HG03103 (cell line): ENCODE measurements around the gene VIPR2.
"Not testable (repeated sequence)": the region's sequence is repeated elsewhere in the genome, so short reads cannot be mapped to it uniquely, and the experiment has no call there.

Experiments
- ATAC-seq: cut with Tn5 transposase; IDR thresholded peaks from one replicate; pipeline ENCODE4 v1.9.1; 2021; ENCODE audit warnings: low read depth; ENCODE audit not compliant: unreplicated experiment

VIPR2 gene

DNA sequence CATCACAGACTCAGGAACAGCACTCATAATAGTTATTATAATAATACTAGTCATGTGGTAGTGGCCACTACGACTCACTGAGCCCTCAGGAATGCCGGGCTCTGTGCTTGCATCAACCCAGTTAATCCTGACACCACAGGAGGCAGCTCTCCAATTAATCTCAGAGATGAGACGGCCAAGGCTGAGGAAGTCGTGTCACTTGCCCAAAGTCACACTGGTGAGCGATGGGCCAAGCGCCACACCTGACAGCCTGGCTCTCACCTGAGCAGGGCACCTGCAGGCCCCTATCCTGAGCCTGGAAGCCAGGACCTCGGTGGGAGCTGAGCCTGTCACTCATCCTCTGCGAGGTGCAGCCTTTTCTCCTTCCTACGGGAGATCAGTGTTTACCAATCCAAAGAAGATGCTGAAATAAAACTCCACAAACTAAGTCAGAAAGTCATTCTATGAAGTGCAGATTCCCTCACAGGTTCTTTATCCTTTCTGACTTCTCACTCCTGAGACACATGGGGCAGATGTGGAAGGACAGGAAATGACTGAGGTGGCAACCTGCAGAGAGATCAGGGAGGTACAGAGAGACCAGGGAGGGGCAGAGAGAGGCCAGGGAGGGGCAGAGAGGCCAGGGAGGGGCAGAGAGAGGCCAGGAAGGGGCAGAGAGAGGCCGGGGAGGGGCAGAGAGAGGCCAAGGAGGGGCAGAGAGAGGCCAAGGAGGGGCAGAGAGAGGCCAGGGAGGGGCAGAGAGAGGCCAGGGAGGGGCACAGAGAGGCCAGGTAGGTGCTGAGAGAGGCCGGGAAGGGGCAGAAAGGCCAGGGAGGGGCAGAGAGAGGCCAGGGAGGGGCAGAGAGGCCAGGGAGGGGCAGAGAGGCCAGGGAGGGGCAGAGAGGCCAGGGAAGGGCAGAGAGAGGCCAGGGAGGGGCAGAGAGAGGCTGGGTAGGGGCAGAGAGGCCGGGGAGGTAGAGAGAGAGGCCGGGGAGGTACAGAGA is 38.5 kb downstream of the VIPR2 start:
- ATAC-seq: no peak

DNA sequence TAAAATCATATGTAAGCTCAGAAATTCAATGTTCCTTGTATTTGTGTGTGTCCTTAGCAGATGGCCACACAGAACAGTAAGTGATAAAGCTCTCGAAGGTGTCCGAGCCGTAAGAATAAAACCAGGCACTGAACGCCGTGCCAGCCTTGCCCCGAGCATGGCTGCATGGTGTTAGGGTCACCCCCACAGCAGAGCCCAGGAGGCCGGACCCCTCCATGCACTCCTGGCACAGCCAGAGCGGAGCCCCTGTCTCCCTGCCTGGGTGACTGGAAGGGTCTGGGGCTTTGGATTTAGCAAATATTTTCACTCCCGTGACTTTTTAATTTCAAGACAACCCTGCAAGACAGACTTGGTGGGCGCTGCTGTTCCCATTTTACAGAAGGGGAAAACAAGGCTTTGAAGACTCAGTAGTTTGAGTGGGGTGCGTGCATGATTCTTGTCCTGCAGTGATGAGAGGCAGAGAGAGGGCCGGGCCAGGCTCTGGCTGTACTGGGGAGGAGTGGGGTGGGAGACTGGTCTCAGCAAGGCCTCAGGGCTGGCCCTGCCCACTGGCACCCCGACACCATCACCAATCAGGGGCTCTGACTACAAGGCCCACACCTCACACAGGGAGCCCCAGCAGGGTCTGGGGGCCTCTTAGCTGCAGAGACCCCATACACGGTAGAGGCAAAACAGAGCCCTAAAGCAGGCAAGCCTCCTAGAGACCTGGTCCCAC is 39.4 kb downstream of the VIPR2 start:
- ATAC-seq: no peak

DNA sequence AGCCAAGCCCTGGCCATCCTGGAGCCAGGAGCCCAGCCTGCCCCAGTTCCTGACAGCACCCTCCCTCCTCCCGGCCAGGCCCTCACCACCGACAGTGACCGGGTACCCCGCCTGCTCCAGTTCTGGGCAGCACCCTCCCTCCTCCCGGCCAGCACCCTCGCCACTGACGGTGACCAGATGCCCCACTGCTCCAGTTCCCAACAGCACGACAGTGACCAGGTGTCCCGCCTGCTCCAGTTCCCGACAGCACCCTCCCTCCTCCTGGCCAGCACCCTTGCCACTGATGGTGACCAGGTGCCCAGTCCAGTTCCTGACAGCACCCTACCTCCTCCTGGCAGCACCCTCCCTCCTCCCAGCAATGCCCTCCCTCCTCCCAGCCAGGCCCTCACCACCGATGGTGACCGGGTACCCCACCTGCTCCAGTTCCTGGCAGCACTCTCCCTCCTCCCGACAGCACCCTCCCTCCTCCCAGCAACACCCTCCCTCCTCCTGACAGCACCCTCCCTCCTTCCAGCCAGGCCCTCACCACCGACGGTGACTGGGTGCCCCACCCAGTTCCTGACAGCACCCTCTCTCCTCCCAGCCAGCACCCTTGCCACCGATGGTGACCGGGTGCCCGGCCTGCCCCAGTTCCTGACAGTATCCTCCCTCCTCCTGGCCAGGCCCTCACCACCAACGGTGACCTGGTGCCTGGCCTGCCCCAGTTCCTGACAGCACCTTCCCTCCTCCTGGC is 40.3 kb downstream of the VIPR2 start:
- no peak for ATAC-seq

DNA sequence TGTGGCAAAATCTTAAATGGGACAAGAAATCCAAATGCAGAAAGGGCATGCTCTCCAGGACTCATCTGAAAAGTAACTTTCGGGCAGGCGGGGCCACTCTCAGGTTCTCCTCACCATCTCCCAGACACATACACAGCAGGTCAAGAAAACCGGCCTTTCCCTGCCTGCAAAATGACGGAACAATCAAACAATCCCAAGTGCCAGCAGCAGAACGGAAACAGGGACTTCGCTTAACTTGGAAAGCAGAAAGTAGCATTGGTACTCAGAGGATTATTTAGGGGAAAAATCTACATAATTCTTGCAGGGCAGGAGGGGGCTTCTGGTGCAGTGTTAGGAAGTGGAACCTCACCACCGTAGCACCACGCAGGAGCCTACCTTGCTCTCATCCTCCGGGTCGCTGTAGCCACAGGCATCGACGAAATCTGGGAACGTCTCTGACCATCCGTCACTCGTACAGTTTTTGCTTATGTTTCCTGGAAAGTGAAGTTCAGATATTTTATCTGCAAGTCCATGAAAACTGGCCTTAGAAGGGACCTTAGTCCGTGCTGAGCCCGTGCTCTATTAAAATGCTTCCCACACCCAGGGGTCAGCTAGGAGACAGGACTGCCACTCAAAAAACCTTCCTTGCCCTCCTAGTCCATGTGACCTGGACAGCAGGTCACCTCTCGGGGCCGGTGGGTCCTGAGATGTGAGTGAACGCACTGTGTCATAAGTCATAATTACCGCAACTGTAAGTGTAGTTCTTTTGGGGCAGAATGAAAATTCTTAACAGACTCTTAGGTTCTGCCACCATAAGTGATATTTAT is 41.1 kb downstream of the VIPR2 start:
- no peak for ATAC-seq

DNA sequence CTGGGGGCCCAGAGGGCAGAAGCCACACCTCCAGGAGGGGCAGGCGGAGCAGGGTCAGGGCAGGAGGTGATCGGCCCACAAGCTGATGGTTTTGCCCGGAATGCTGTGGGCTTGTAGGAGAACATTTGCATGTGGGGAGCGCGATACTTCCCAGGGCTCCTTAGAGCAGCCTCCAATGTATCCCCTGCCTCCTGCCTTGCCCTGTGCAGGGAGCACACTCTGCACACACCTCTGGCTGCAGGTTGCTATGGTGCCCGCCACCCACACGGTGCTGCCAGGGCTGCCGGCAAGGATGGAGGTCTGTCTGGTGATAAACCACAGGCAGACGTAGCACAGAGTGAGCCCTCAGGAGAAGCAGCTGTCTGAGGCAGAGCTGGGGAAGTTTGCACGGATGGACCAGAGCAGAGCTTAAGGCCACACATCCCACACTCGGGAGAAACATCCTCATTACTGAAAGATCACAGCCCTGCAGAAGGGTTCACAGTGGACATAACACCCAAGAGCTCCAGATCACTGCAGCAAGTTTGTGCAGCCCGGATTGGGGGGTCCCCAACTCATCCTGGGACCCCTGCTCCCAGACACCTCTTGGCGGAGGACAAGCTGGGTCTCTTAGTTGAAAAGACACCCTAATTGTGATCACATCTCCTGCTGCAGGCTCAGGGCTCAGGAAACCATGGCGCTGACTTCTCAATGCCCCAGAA is 41.8 kb downstream of the VIPR2 start:
- ATAC-seq: no peak

DNA sequence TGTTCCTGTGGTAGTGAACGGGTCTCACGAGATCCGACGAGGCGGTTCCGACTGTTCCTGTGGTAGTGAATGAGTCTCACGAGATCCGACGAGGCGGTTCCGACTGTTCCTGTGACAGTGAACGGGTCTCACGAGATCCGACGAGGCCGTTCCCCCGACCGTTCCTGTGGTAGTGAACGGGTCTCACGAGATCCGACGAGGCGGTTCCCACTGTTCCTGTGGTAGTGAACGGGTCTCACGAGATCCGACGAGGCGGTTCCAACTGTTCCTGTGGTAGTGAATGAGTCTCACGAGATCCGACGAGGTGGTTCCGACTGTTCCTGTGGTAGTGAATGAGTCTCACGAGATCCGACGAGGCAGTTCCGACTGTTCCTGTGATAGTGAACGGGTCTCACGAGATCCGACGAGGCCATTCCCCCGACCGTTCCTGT is 43.0 kb downstream of the VIPR2 start:
- not testable (repeated sequence) for ATAC-seq

DNA sequence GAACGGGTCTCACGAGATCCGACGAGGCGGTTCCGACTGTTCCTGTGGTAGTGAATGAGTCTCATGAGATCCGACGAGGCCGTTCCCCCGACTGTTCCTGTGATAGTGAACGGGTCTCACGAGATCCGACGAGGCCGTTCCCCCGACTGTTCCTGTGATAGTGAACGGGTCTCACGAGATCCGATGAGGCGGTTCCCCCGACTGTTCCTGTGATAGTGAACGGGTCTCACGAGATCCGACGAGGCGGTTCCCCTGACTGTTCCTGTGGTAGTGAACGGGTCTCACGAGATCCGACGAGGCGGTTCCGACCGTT is 43.6 kb downstream of the VIPR2 start:
- not testable (repeated sequence) for ATAC-seq

DNA sequence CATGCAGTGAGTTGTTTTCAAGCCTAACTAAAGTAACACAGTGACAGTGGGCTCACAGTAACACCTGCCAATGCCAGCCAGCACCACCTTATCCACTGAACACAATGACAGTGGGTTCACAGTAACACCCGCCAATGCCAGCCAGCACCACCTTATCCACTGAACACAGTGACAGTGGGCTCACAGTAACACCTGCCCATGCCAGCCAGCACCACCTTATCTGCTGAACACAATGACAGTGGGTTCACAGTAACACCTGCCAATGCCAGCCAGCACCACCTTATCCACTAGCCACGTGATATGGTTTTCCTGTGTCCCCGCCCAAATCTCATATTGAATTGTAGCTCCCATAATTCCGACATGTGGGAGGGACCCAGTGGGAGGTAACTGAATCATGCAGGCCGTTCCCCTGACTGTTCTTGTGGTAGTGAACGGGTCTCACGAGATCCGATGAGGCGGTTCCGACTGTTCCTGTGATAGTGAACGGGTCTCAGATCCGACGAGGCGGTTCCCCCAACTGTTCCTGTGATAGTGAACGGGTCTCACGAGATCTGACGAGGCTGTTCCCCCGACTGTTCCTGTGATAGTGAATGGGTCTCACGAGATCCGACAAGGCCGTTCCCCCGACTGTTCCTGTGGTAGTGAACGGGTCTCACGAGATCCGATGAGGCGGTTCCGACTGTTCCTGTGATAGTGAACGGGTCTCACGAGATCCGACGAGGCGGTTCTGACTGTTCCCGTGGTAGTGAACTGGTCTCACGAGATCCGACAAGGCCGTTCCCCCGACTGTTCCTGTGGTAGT is 44.2 kb downstream of the VIPR2 start:
- not testable (repeated sequence) for ATAC-seq

DNA sequence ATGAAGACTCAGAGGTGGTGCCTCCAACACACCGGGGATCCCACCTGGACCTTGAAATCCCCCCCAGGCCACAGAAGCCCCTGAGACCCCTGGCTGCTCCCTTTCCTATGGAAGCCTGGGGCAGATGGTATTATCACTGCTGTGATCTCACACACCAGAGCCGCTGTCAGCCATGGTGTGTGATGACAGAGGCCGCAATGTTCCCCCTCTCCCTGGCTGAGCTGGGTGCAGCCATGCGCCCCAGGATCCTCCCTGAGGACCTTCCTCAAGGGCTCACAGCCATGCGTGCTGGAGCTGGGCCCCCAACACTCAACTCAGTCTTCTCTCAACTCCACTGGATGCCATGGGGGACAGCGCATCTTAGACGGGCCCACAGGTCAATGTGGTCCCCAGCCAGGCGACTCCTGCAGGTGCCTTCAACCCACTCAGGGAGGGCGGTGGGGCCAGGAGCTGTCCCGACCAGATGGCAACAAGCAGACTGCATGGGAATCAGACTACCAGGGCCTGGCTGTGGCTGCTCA is 44.9 kb downstream of the VIPR2 start:
- no peak for ATAC-seq

DNA sequence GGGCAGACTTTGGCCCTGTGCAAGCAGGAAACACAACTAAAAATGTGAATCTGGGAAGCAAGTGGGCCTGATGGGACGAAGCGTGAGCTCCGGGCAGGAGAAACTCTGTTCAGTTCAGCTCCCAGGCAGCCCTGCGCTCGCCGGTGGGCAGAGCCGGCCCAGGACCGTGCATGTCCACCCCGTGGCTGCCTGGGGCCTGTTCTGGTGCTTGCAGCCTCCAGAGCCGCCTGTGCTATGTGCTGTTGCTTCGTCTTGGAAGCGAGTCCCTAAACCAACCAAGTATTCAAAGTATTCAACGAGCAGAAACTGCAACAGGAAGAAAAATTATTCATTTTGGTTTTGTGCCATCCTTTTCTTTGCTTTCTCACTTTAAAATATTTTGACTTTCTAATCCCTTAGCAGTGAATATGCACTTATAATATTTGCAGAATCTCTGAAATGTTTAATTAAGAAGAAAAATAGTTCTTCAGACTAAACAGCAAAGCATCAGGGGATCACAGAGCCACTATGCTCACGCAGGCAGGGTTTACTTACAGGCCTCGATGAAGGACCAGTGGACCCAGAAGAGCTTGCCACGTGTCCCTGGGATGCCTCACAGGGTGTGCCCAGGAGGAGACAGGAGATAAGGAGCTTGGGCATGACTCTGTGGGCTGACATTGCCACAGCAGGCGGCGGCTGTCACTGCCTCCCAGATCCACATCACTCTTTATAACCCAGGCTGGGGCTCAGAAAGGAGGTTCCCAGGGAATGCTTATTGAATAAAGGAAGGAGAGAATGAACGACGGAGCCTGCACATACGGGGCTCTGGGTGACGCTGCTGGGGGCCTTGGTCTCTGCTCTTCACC is 45.6 kb downstream of the VIPR2 start:
- ATAC-seq: no peak

DNA sequence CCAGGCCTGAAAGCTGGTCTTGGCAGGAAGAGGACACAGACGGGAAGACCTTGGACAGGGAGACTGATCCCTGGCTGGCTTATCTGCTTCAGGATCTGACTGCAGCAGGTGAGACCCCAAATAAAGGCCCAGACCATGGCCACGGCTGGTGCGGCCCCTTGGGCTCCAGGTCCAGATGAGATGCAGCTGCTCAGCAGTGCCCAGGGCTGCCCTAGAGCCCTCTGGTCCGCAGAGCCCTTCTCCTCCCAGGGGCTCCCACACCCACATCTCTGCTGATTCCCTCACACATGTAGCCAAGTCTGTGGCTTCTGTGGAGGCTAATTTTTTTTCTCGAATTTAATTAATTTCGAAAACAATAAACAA is 46.3 kb downstream of the VIPR2 start:
- no peak for ATAC-seq

DNA sequence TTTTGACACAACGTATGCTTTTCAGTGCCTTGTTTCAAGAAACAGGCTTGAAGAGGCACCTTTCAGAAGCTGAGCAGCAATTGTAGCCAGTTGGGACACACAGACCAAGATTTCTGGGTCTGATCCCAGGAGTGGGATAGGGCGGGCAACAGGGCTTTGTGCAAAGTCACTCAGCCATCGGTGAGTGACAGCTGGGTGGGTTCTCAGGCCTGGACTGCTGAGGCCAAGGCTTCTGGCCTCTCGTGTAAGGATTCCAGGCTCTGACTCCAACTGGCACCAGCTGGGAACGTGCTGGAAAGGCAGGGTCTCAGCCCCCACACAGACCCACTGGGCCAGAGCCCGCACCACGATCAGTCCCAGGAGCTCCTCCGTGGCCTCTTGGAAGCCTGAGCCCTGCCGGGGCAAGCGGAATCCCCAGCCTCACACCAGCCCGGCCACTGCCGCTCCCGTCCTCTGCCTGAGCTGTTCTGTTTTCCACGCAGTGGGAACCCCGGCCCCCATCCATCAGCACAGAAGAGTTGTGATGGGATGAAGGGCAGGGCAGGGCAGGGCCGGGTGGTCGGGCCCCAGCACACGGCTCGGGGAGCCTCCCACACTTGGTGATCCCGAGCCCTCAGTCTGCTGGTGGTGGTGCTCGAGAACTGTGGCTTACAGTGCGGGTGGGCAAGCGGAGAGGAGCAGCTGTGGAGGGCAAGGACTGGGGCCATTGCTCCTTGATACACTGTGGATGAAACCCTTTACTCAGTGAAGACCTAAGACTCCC is 46.8 kb downstream of the VIPR2 start:
- ATAC-seq: no peak

DNA sequence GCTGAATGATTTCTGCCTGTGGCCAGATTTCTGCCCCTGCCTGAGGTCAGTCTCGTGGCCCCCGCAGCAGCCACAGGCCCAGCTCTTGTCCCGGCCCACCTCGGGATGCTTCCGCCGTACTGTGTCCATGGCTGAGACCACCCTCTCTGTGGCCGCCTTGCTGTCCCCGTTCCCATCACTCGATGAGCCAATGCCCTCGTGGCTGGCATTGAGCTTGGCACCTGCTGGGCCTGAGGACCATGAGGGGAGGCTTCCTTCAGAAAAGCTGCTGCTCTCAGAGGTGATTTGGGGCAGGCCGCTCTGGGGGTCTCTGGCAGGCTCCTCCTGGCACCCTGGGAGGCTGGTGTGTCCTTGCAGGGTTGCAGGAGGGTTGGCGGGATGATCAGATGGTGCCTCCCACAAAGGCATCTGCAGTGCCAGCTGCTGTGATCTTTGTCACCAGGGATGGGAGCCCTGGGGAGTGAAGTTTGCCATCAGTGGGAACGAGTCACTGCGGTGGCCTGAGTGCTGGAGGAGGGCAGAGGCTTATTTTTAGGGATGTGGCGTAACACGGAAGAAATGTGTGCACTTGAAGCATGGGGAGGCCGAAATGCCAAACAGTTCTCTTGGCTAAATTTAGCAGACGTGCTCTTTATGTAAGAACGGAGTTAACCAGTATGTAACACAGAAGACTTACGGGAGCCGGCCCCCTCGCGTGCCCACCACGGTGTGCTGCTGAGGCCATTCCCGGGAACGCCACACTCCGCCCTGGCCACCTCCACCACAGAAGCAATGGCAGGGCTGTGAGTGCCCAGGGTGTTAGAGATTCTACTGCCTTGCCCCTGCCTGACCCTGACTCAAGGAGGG is 47.7 kb downstream of the VIPR2 start:
- no peak for ATAC-seq

DNA sequence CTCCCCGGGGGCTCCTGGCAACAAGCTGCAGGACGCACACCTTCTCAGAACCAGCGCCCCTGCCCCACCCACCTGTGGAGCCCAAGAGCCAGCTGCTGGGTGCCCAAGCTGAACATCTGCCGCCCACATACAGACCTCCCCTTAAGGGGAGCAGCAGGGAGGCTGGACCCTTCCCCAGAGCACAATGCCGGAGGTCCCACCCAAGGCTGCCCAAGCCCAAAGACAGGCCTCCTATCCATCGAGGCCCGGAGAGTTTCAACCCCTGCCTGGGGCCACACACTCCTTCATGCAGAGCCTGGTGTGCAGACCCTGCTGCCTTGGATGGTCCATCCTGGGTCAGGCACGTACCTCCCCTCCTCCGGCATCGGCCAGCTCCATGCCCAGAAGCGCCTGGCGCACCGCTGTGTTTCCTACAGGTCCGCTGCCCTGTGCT is 48.7 kb downstream of the VIPR2 start:
- ATAC-seq: no peak

DNA sequence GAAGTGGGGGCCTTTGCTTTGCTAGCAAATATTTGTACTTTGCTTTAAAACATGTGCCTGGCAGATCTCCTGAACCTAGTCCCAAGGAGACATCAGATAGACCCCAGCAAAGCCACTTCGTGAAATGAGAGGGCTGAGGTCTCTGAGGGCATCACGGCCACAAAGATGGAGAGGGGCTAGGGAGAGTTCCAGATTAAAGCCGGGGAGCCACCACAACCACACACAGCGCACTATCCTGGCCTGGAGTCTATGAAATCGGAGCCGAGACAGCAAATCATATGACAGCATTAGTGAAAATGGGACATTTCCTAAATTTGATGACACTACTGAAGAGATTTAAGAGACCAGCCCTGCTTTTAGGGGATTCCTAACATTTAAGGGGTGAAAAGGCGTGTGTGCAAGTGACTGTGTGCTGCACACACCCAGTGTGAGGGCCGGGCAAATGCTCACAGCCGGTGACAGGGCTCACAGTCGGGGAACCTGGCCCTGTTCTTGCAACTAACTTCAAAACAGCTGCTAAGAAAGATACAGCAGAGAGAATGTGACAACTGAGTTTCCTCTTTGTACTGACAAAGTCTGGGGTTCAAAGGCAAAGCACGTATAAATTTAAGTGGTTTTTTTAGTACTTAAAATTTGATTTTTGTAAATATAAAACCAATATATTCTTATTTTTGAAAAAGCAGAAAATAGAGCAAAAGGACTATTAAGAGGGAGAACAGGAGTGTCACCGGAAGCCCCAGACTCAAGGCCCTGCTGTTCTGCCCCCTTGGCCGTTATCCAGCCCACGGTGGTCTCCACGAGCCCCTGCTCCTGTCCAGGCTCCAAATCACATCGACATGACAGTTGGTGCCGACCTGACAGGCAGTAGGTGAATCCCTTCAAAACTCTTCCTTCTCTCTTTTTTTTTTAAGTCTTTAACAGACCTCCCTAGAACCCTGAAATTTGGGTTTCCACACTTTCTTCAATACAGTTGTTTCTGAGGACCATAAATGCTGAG is 49.5 kb downstream of the VIPR2 start:
- ATAC-seq: no peak
